Liver (tissue), 9 donors: ENCODE data around the gene SGMS1. TPM values are rescaled to one million over a fixed set of nuclear protein-coding genes. Genes with fewer than 3 reads are reported as not detected.

Source experiments
- DNase-seq: peaks from one replicate; pipeline ENCODE4 v3.0.0-alpha.2; 2017; ENCODE audit warnings: low spot score
- H3K27ac ChIP-seq, 2 donors: one replicate each; pipeline ENCODE4 v1.7.0; 2013; ENCODE audit warnings: inconsistent platforms in 2 of 2, low read length in 2 of 2, control low read depth in 1 of 2, low read depth in 1 of 2, mild to moderate bottlenecking in 1 of 2
- H3K27me3 ChIP-seq, 4 donors: one replicate each; pipeline versions ENCODE4 v1.6.1 to v1.7.0; 2013; ENCODE audit warnings: low read length in 3 of 4, inconsistent platforms in 1 of 4, mild to moderate bottlenecking in 1 of 4, moderate library complexity in 1 of 4; ENCODE audit not compliant: control insufficient read depth in 4 of 4, insufficient read depth in 4 of 4
- H3K36me3 ChIP-seq, 4 donors: one replicate each; pipeline versions ENCODE4 v1.6.1 to v1.7.0; 2013; ENCODE audit warnings: low read length in 3 of 4, mild to moderate bottlenecking in 3 of 4, low read depth in 1 of 4, moderate library complexity in 1 of 4; ENCODE audit not compliant: control insufficient read depth in 4 of 4, insufficient read depth in 3 of 4
- H3K4me1 ChIP-seq, 4 donors: one replicate each; pipeline versions ENCODE4 v1.6.1 to v1.7.0; 2013; ENCODE audit warnings: low read length in 3 of 4, mild to moderate bottlenecking in 3 of 4, moderate library complexity in 1 of 4; ENCODE audit not compliant: control insufficient read depth in 4 of 4, insufficient read depth in 4 of 4
- H3K4me3 ChIP-seq, 3 donors: one replicate each; pipeline versions ENCODE4 v1.6.1 to v1.7.0; 2013; ENCODE audit warnings: low read length in 3 of 3, control low read depth in 1 of 3, low read depth in 1 of 3, mild to moderate bottlenecking in 1 of 3
- H3K9ac ChIP-seq, 2 donors: one replicate each; pipeline ENCODE4 v1.7.0; 2013; ENCODE audit warnings: low read length in 2 of 2, mild to moderate bottlenecking in 2 of 2, moderate library complexity in 2 of 2, control low read depth in 1 of 2, low read depth in 1 of 2
- H3K9me3 ChIP-seq, 4 donors: one replicate each; pipeline versions ENCODE4 v1.6.1 to v1.7.0; 2013; ENCODE audit warnings: low read length in 3 of 4; ENCODE audit not compliant: control insufficient read depth in 4 of 4
- ATF3 ChIP-seq: IDR thresholded peaks from 2 replicates; pipeline ENCODE4 v1.6.1; 2016; ENCODE audit warnings: antibody characterized with exemption
- CTCF ChIP-seq: fragments of 150-350 bp; IDR thresholded peaks from 2 replicates; pipeline ENCODE4 v1.5.1; 2017; ENCODE audit warnings: improper control_type of control experiment, low read depth, low read length; ENCODE audit not compliant: missing input control
- EGR1 ChIP-seq, 2 donors: IDR thresholded peaks; 2 replicates each; pipeline ENCODE4 v1.6.1; 2016 to 2018; ENCODE audit warnings: antibody characterized with exemption in 2 of 2, low read depth in 2 of 2
- FOXA1 ChIP-seq: IDR thresholded peaks from 2 replicates; pipeline ENCODE4 v1.6.1; 2016; ENCODE audit warnings: antibody characterized with exemption
- FOXA2 ChIP-seq: IDR thresholded peaks from 2 replicates; pipeline ENCODE4 v1.6.1; 2016; ENCODE audit warnings: antibody characterized with exemption
- HNF4A ChIP-seq, 2 donors: conservative IDR thresholded peaks; 2 replicates each; pipeline ENCODE4 v1.6.1; 2016; ENCODE audit warnings: antibody characterized with exemption in 2 of 2, mild to moderate bottlenecking in 2 of 2
- HNF4G ChIP-seq: IDR thresholded peaks from 2 replicates; pipeline ENCODE4 v1.6.1; 2016; ENCODE audit warnings: antibody characterized with exemption
- JUND ChIP-seq, 2 donors: IDR thresholded peaks; 2 replicates each; pipeline ENCODE4 v1.6.1; 2016; ENCODE audit warnings: antibody characterized with exemption in 2 of 2
- NR2F2 ChIP-seq: IDR thresholded peaks from 2 replicates; pipeline ENCODE4 v1.6.1; 2016; ENCODE audit warnings: antibody characterized with exemption
- RAD21 ChIP-seq, 2 donors: IDR thresholded peaks; 2 replicates each; pipeline ENCODE4 v1.6.1; 2016; ENCODE audit warnings: antibody characterized with exemption in 2 of 2, mild to moderate bottlenecking in 2 of 2
- REST ChIP-seq: IDR thresholded peaks from 2 replicates; pipeline ENCODE4 v1.6.1; 2016; ENCODE audit warnings: antibody characterized with exemption, mild to moderate bottlenecking
- SP1 ChIP-seq: IDR thresholded peaks from 2 replicates; pipeline ENCODE4 v1.6.1; 2018; ENCODE audit warnings: antibody characterized with exemption, mild to moderate bottlenecking
- TAF1 ChIP-seq: conservative IDR thresholded peaks from 2 replicates; pipeline ENCODE4 v1.6.1; 2016; ENCODE audit warnings: antibody characterized with exemption, mild to moderate bottlenecking
- YY1 ChIP-seq: IDR thresholded peaks from 2 replicates; pipeline ENCODE4 v1.6.1; 2016; ENCODE audit warnings: antibody characterized with exemption, mild to moderate bottlenecking
- ZBTB33 ChIP-seq: IDR thresholded peaks from 2 replicates; pipeline ENCODE4 v1.6.1; 2016; ENCODE audit warnings: antibody characterized with exemption
- WGBS: extraction: QIAGEN DNeasy Blood & Tissue Kit; methylation state at CpG from one replicate; pipeline ENCODE4 v1.1.7; 2013; 5-methylcytosine and 5-hydroxymethylcytosine counted together
- polyA plus RNA-seq, 2 donors: library from polyadenylated mRNA; stranded (reverse) in 1 of 2; unstranded in 1 of 2; fragments of 200-250 nt in 1 of 2; fragments of >200 nt in 1 of 2; fragmentation: Nextera tagmentation in 1 of 2; extraction: Ambion mirVana in 1 of 2; gene quantifications; one replicate each; pipeline versions ENCODE4 v1.2.1 to v1.2.3, GENCODE V29; 2013 to 2015
- total RNA-seq, 2 donors: library from RNA; depleted of rRNA; stranded (reverse); fragments of >200 nt; gene quantifications; one replicate each; pipeline ENCODE4 v1.2.3, GENCODE V29; 2014
- TF ChIP-seq, protein P1 (sequence below): IDR thresholded peaks from 2 replicates; pipeline ENCODE4 v1.6.1; 2016; ENCODE audit warnings: antibody characterized with exemption
- donor health status: healthy.
- donor health status: healthy.
- donor health status: healthy.
- donor health status: healthy.
- donor health status: healthy.

SGMS1 gene
- total and polyA plus RNA-seq, 4 donors = 6.8 to 98.2 (median 21.1) TPM

GRCh38 chr10:50619166-50619565 lies 4.6 kb downstream of the SGMS1 start:
- Histone ChIP-seq H3K4me1 (peaks cover 0 to 50% (median 31%) of the 10 kb centered on the region in 4 donors), H3K27me3 (no peaks in the 10 kb centered on the region), H3K4me3 (no peak overlapping the region), H3K27ac (no peak overlapping the region), H3K9me3 (no peaks in the 10 kb centered on the region), H3K36me3 (no peaks in the 10 kb centered on the region), H3K9ac (no peak overlapping the region)
- TF ChIP-seq RAD21 (IDR thresholded peaks at IDR 0.05) = no peak
- no peak for TF ChIP-seq HNF4A (conservative IDR thresholded peaks at IDR 0.05)
- TF ChIP-seq EGR1 (IDR thresholded peaks at IDR 0.05; ENCODE audit: low read depth in 2 of 2) = no peak
- no peak for TF ChIP-seq TAF1
- no peak for TF ChIP-seq FOXA2
- TF ChIP-seq ATF3 = no peak
- no peak for TF ChIP-seq HNF4G
- TF ChIP-seq CTCF = no peak
- TF ChIP-seq FOXA1 = no peak
- no peak for TF ChIP-seq REST
- TF ChIP-seq, protein P1, sequence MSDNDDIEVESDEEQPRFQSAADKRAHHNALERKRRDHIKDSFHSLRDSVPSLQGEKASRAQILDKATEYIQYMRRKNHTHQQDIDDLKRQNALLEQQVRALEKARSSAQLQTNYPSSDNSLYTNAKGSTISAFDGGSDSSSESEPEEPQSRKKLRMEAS = no peak
- no peak for DNase-seq
- WGBS = 93% methylated on average over 1 of the region's 1 CpG

DNA sequence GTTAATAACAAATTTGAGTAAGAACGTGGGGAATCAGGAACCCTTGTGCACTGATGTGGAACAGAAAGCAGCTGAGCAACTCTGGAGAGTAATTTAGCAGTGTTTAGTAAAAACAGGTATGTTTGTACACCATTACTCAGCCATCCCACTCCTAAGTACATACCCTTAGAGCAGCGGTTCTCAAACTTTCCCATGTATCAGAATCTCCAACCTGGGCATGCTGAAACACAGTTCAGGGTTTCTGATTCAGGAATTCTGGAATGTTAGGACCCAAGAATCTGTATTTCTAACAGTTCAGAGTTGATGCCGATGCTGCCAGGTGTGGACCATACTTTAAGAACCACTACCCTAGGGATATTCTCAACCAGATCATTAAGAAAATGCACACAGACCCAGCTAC lies 5.1 kb downstream of the SGMS1 start:
- Histone ChIP-seq H3K36me3 (no peaks in the 10 kb centered on the region), H3K4me1 (peaks cover 0 to 51% (median 35%) of the 10 kb centered on the region in 4 donors)
- WGBS = 82% methylated on average over 3 of the region's 3 CpGs

More for the DNA sequence above, 5.1 kb downstream of the SGMS1 start:
- no peak for TF ChIP-seq EGR1 (IDR thresholded peaks at IDR 0.05; ENCODE audit: low read depth in 2 of 2)
- TF ChIP-seq ZBTB33 = no peak
- no peak for TF ChIP-seq HNF4A (conservative IDR thresholded peaks at IDR 0.05)
- no peak for TF ChIP-seq FOXA2
- no peak for TF ChIP-seq FOXA1
- no peak for TF ChIP-seq SP1
- TF ChIP-seq TAF1 = no peak
- TF ChIP-seq NR2F2 = no peak
- no peak for TF ChIP-seq REST
- TF ChIP-seq YY1 = no peak
- TF ChIP-seq ATF3 = no peak
- TF ChIP-seq JUND (IDR thresholded peaks at IDR 0.05) = no peak
- DNase-seq = no peak
- no peak overlapping the region for H3K27ac ChIP-seq
- no peak overlapping the region for H3K4me3 ChIP-seq
- H3K9me3 ChIP-seq = no peaks in the 10 kb centered on the region
- H3K27me3 ChIP-seq = no peaks in the 10 kb centered on the region
- no peak overlapping the region for H3K9ac ChIP-seq
